Upper lobe of left lung (tissue), 6 donors: ENCODE measurements around the gene SERPINB12. TPM values are rescaled to one million over a fixed set of nuclear protein-coding genes. Genes with fewer than 3 reads are reported as not detected.

Source experiments
- ATAC-seq, 2 donors: fragments of 200-7000 bp; cut with Tn5 transposase; one replicate each; pipeline ENCODE4 v1.9.1; 2022; ENCODE audit warnings: mild to moderate bottlenecking in 2 of 2, moderate library complexity in 2 of 2; ENCODE audit not compliant: low FRiP score in 2 of 2
- DNase-seq, 2 donors: peaks; one replicate each; pipeline ENCODE4 v3.0.0-alpha.2; 2019 to 2020
- H3K27ac ChIP-seq, 4 donors: fragments of 200-600 bp; sonication (generic); one replicate each; pipeline ENCODE4 v1.5.1; 2016 to 2019
- H3K27me3 ChIP-seq, 4 donors: fragments of 200-600 bp; sonication (generic); one replicate each; pipeline ENCODE4 v1.5.1; 2017 to 2019
- H3K36me3 ChIP-seq, 4 donors: fragments of 200-600 bp; sonication (generic); one replicate each; pipeline ENCODE4 v1.5.1; 2016 to 2019
- H3K4me1 ChIP-seq, 4 donors: fragments of 200-600 bp; sonication (generic); one replicate each; pipeline ENCODE4 v1.5.1; 2018 to 2019
- H3K4me3 ChIP-seq, 4 donors: fragments of 200-600 bp; sonication (generic); one replicate each; pipeline ENCODE4 v1.5.1; 2017 to 2019; ENCODE audit warnings: mild to moderate bottlenecking in 2 of 4, moderate library complexity in 1 of 4
- H3K9me3 ChIP-seq, 4 donors: fragments of 200-600 bp; sonication (generic); one replicate each; pipeline ENCODE4 v1.5.1; 2018 to 2019
- EP300 ChIP-seq, 4 donors: sonication (generic); formaldehyde crosslinking; IDR thresholded peaks; one replicate each; pipeline ENCODE4 v1.5.1; 2017; ENCODE audit warnings: antibody characterized with exemption in 4 of 4, control low read depth in 2 of 4
- POLR2A ChIP-seq, 4 donors: fragments of 450-650 bp; IDR thresholded peaks; one replicate each; pipeline ENCODE4 v1.5.1; 2016 to 2017; ENCODE audit warnings: antibody characterized with exemption in 4 of 4, mild to moderate bottlenecking in 2 of 4
- POLR2AphosphoS5 ChIP-seq, 2 donors: sonication (generic); formaldehyde crosslinking; IDR thresholded peaks; one replicate each; pipeline ENCODE4 v1.5.1; 2017; ENCODE audit warnings: antibody characterized with exemption in 2 of 2
- WGBS, 2 donors: methylation state at CpG; one replicate each; pipeline ENCODE4 v1.1.5; 2017 to 2018; 5-methylcytosine and 5-hydroxymethylcytosine counted together
- total RNA-seq, 6 donors: library from RNA; depleted of rRNA in 4 of 6; stranded (reverse); fragments of >200 nt in 4 of 6; gene quantifications; one replicate each; pipeline versions ENCODE4 v1.1.0 to v1.2.1, GENCODE V29; 2016 to 2021
- TF ChIP-seq, protein P1 (sequence below), 6 experiments: fragments of 450-650 bp in 4 of 6; fragments of 200-600 bp in 2 of 6; sonication (generic) in 2 of 6; IDR thresholded peaks; one replicate each; pipeline ENCODE4 v1.5.1; 2016 to 2019; ENCODE audit warnings: antibody characterized with exemption in 6 of 6
- donor health status: DM: no; HTN: no; CAD: no; lungs with moderate emphysema.
- donor health status: DM: no; HTN: yes; CAD: no; lungs with severe emphysema.

SERPINB12 gene
- total RNA-seq, 6 donors from 2014 or later, result not detected

DNA sequence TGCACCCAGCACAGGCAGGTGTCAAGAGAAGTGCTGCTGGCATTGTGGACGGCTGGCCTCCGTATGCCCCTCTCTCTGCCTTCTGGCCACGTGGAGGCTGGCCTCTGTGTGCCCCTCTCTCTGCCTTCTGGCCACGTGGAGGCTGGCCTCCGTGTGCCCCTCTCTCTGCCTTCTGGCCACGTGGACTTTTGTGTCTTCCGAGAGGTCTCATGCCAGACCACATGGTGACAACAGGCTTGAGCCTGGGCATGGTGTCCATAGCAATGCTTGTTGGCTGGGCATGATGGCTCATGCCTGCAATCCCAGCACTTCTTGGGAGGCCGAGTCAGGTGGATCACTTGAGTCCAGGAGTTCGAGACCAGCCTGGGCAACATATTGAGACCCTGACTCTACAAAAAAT, 25.7 kb downstream of the SERPINB12 start:
- no peaks in the 10 kb centered on the region for H3K4me1 ChIP-seq
- H3K27me3 ChIP-seq, result no peaks in the 10 kb centered on the region
- DNase-seq (peak in 1 of 2 donors; percentile 22), ATAC-seq (no peak)
- no peak overlapping the region for H3K4me3 ChIP-seq
- H3K9me3 ChIP-seq, result no peaks in the 10 kb centered on the region
- H3K27ac ChIP-seq, result no peak overlapping the region
- TF ChIP-seq POLR2AphosphoS5 (IDR thresholded peaks at IDR 0.05) (no peak), EP300 (IDR thresholded peaks at IDR 0.05) (no peak), POLR2A (IDR thresholded peaks at IDR 0.05) (no peak)
- TF ChIP-seq, protein P1, sequence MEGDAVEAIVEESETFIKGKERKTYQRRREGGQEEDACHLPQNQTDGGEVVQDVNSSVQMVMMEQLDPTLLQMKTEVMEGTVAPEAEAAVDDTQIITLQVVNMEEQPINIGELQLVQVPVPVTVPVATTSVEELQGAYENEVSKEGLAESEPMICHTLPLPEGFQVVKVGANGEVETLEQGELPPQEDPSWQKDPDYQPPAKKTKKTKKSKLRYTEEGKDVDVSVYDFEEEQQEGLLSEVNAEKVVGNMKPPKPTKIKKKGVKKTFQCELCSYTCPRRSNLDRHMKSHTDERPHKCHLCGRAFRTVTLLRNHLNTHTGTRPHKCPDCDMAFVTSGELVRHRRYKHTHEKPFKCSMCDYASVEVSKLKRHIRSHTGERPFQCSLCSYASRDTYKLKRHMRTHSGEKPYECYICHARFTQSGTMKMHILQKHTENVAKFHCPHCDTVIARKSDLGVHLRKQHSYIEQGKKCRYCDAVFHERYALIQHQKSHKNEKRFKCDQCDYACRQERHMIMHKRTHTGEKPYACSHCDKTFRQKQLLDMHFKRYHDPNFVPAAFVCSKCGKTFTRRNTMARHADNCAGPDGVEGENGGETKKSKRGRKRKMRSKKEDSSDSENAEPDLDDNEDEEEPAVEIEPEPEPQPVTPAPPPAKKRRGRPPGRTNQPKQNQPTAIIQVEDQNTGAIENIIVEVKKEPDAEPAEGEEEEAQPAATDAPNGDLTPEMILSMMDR (IDR thresholded peaks at IDR 0.05), result no peak
- no peaks in the 10 kb centered on the region for H3K36me3 ChIP-seq
- WGBS, 2 donors, result 76 to 83% methylated on average over 9 of the region's 9 CpGs

DNA sequence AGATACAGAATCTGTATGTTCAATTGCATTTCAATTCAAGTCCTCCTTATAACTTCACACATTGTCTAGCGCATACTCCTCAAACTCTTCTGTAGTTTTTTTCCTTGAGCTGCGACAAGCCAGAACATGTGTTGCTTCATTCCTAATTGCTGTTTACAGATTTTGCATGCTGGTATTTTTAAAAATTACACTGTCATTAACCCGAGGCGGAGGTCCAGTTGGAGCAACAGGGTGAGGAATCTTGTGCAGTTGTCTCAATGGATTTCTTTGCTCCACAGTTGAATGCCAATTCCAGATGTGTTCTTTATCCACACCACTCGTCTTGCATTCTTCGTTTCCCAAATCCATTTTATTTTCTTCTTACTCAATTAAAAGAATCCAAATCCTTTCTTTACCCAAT, 28.6 kb downstream of the SERPINB12 start:
- H3K36me3 ChIP-seq, result no peaks in the 10 kb centered on the region
- no peaks in the 10 kb centered on the region for H3K9me3 ChIP-seq
- ATAC-seq, result no peak
- no peaks in the 10 kb centered on the region for H3K27me3 ChIP-seq
- TF ChIP-seq POLR2AphosphoS5 (IDR thresholded peaks at IDR 0.05), result no peak
- TF ChIP-seq EP300 (IDR thresholded peaks at IDR 0.05), result no peak
- no peak for TF ChIP-seq POLR2A (IDR thresholded peaks at IDR 0.05)
- TF ChIP-seq, protein P1 (IDR thresholded peaks at IDR 0.05), result no peak
- H3K4me1 ChIP-seq, result no peaks in the 10 kb centered on the region
- WGBS, 2 donors, result 65 to 69% methylated on average over 6 of the region's 6 CpGs
- no peak overlapping the region for H3K27ac ChIP-seq
- H3K4me3 ChIP-seq, result no peak overlapping the region
- DNase-seq, result no peak

DNA sequence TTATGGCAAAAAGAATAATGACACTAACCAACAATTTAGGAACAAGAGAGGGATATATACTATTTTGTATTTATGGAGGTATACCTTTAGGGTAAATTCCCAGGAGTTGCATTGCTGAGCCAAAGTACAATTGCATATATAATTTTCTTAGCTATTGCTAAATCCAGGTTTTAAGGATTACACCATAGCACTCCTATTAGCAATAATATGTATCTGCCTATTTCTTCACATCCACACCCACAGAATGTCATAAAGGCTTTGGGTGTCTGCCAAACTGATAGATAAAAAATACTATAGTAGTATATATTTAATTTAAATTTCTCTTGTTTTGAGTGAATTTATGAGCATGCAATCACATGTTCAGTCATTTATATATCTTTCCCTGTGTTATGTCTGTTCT, 33.5 kb downstream of the SERPINB12 start:
- DNase-seq, result no peak
- Histone ChIP-seq H3K36me3 (no peaks in the 10 kb centered on the region), H3K9me3 (no peaks in the 10 kb centered on the region), H3K4me3 (no peak overlapping the region), H3K27me3 (no peaks in the 10 kb centered on the region), H3K4me1 (no peaks in the 10 kb centered on the region), H3K27ac (no peak overlapping the region)
- ATAC-seq, result no peak
- TF ChIP-seq, protein P1 (IDR thresholded peaks at IDR 0.05), result no peak
- no peak for TF ChIP-seq EP300 (IDR thresholded peaks at IDR 0.05)
- TF ChIP-seq POLR2A (IDR thresholded peaks at IDR 0.05), result no peak
- TF ChIP-seq POLR2AphosphoS5 (IDR thresholded peaks at IDR 0.05), result no peak

DNA sequence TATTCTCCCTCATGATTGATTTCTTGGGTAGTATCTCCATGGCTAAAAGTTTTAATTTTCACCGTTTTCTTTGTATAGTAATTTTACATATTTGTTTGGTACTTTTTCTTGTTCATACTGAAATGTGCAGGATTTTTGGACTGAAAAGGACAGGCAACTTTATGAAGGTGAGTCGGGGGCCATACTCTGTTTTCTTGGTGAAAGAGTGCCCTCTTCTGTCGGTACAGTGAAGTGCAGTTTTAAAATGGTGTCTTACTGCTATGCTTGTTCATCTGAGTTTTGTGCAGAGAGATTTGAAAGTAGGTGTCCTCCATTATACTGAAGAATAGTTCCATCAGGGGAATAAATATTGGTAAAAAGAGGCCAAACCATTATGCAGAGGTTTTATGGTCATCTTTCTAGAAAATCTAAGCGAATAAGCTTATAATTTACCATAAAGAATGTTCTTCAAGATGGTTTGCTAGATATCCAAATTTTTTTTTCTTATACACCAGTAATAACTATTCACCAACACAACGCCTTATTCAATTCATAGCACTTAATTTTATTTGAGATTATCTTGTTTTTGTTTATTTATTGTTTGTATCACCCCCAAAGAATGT, 36.3 kb downstream of the SERPINB12 start:
- DNase-seq, result no peak
- 10 to 14% methylated on average over 5 of the region's 5 CpGs for WGBS, 2 donors

DNA sequence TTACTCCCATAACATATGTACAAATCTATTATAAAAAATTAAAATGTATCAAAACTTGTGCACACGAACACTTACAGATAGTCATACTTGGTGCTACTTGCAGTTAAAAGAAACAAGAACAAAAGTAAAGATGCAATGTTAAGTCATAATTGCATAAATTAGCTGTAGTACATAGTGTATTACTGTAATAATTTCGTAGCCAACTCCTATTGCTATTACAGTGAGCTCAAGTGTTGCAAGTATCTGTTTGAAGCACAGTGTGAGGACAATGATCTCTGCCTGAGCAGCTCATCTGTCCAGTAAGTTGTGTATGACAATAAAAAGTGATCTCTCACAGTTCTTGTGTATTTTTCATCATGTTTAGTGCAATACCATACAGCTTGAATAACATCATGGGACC, 37.4 kb downstream of the SERPINB12 start:
- TF ChIP-seq EP300 (IDR thresholded peaks at IDR 0.05), result no peak
- TF ChIP-seq POLR2A (IDR thresholded peaks at IDR 0.05), result no peak
- TF ChIP-seq, protein P1 (IDR thresholded peaks at IDR 0.05), result no peak
- TF ChIP-seq POLR2AphosphoS5 (IDR thresholded peaks at IDR 0.05), result no peak
- no peak overlapping the region for H3K27ac ChIP-seq
- no peak overlapping the region for H3K4me3 ChIP-seq
- peak in 1 of 2 donors; percentile 39 for ATAC-seq
- no peaks in the 10 kb centered on the region for H3K36me3 ChIP-seq
- H3K9me3 ChIP-seq, result no peaks in the 10 kb centered on the region
- no peak for DNase-seq
- 55 to 62% methylated on average over 2 of the region's 2 CpGs for WGBS, 2 donors
- H3K4me1 ChIP-seq, result no peaks in the 10 kb centered on the region
- H3K27me3 ChIP-seq, result no peaks in the 10 kb centered on the region

More for the DNA sequence above, 36.3 kb downstream of the SERPINB12 start:
- H3K9me3 ChIP-seq, result no peaks in the 10 kb centered on the region
- H3K4me3 ChIP-seq, result no peak overlapping the region
- H3K27me3 ChIP-seq, result no peaks in the 10 kb centered on the region
- no peaks in the 10 kb centered on the region for H3K36me3 ChIP-seq
- ATAC-seq, result peak in 1 of 2 donors; percentile 69
- no peak for TF ChIP-seq EP300 (IDR thresholded peaks at IDR 0.05)
- TF ChIP-seq, protein P1 (IDR thresholded peaks at IDR 0.05), result peak; percentile 32 to 74 (median 61)
- H3K4me1 ChIP-seq, result no peaks in the 10 kb centered on the region
- no peak overlapping the region for H3K27ac ChIP-seq
